GM12874 (cell line): ENCODE measurements around the gene OR52W1.

Source experiments
- CTCF ChIP-seq: IDR thresholded peaks from 2 replicates; pipeline ENCODE4 v1.5.1; 2011; ENCODE audit warnings: low read depth, mild to moderate bottlenecking, control low read depth, low read length, moderate library complexity; ENCODE audit not compliant: insufficient read depth

The OR52W1 gene

GRCh38 chr11:6199174-6199810 lies at the start of gene OR52W1:
Gene OR52W1, plus strand, starts transcription at chr11:6199224. Its CDS starts 0 bp downstream, at chr11:6199224.
- TF ChIP-seq CTCF, result no peak

GRCh38 chr11:6151117-6151516 lies 47.9 kb upstream of the OR52W1 start:
- no peak for TF ChIP-seq CTCF

- TF ChIP-seq CTCF, result no peak
Measured at GRCh38 chr11:6152126-6152525, 46.9 kb upstream of the OR52W1 start.

- no peak for TF ChIP-seq CTCF
Measured at GRCh38 chr11:6156628-6157359, 42.2 kb upstream of the OR52W1 start.

GRCh38 chr11:6170226-6170625 lies 28.8 kb upstream of the OR52W1 start, which contains the start of gene OR52B2:
Gene OR52B2, minus strand, starts transcription at chr11:6170326. Its CDS starts 0 bp downstream, at chr11:6170326.
- TF ChIP-seq CTCF, result no peak

GRCh38 chr11:6175440-6175839 lies 23.6 kb upstream of the OR52W1 start:
- no peak for TF ChIP-seq CTCF

- no peak for TF ChIP-seq CTCF
Measured at GRCh38 chr11:6191742-6192141, 7.3 kb upstream of the OR52W1 start.
